Fibroblast of peridontal ligament (primary cell): ENCODE measurements around the gene SEM1.
"Not testable (repeated sequence)": the region's sequence is repeated elsewhere in the genome, so short reads cannot be mapped to it uniquely, and the experiment has no call there.

ENCODE experiments used
- DNase-seq: peaks from one replicate; pipeline ENCODE4 v3.0.0-alpha.2; 2010; ENCODE audit errors: extremely low read depth

SEM1 gene

GRCh38 chr7:96701258-96701657, 8.4 kb downstream of the SEM1 start:
- DNase-seq, result no peak

- DNase-seq, result no peak
These were observed 9.1 kb downstream of the SEM1 start for GRCh38 chr7:96700516-96700915.

- DNase-seq, result no peak
These were observed 10.3 kb downstream of the SEM1 start for GRCh38 chr7:96699219-96699871.

GRCh38 chr7:96698449-96698848, 11.2 kb downstream of the SEM1 start:
- DNase-seq, result not testable (repeated sequence)

GRCh38 chr7:96697822-96698221, 11.8 kb downstream of the SEM1 start:
- peak; percentile 16 for DNase-seq

- DNase-seq, result no peak
These were observed 14.1 kb downstream of the SEM1 start for GRCh38 chr7:96695581-96695980.

- DNase-seq, result no peak
These were observed 15.6 kb downstream of the SEM1 start for GRCh38 chr7:96694082-96694481.

GRCh38 chr7:96691702-96692101, 17.9 kb downstream of the SEM1 start:
- DNase-seq, result peak; percentile 34

GRCh38 chr7:96689414-96689813, 20.2 kb downstream of the SEM1 start:
- no peak for DNase-seq

- DNase-seq, result no peak
These were observed 23.3 kb downstream of the SEM1 start for GRCh38 chr7:96686305-96686704.

GRCh38 chr7:96685755-96686154, 23.9 kb downstream of the SEM1 start:
- DNase-seq, result no peak

- no peak for DNase-seq
These were observed 24.3 kb downstream of the SEM1 start for GRCh38 chr7:96685353-96685752.

- DNase-seq, result no peak
These were observed 29.8 kb downstream of the SEM1 start for GRCh38 chr7:96679886-96680285.

- no peak for DNase-seq
These were observed 32.7 kb downstream of the SEM1 start for GRCh38 chr7:96676919-96677318.

GRCh38 chr7:96675548-96675947, 34.1 kb downstream of the SEM1 start:
- DNase-seq, result no peak

- DNase-seq, result no peak
These were observed 35.1 kb downstream of the SEM1 start for GRCh38 chr7:96674565-96674964.

GRCh38 chr7:96671854-96672253, 37.8 kb downstream of the SEM1 start:
- DNase-seq, result no peak

GRCh38 chr7:96670338-96671289, 39.0 kb downstream of the SEM1 start:
- DNase-seq, result no peak

- no peak for DNase-seq
These were observed 39.8 kb downstream of the SEM1 start for GRCh38 chr7:96669812-96670211.

GRCh38 chr7:96667026-96667425, 42.6 kb downstream of the SEM1 start:
- peak; percentile 86 for DNase-seq

GRCh38 chr7:96665689-96666088, 44.0 kb downstream of the SEM1 start:
- DNase-seq, result no peak

- no peak for DNase-seq
These were observed 44.9 kb downstream of the SEM1 start for GRCh38 chr7:96664793-96665192.

- DNase-seq, result no peak
These were observed 45.7 kb downstream of the SEM1 start for GRCh38 chr7:96663871-96664445.
